HCT116 (cell line): ENCODE measurements around the gene MGA. TPM values are rescaled to one million over a fixed set of nuclear protein-coding genes. Genes with fewer than 3 reads are reported as not detected.

Source experiments
- ATAC-seq: fragments of 200-7000 bp; cut with Tn5 transposase; 2 replicates; pipeline ENCODE4 v1.9.1; 2020; ENCODE audit warnings: mild to moderate bottlenecking, moderate library complexity
- BruUV-seq: library from RNA; stranded (reverse); fragments of 400-500 nt; replicated peaks from 2 replicates; lab custom pipeline; 2021; lab: Mats Ljungman, UMichigan
- CTCF ChIA-PET: fragments of 300-600 bp; sonication (Branson Sonifier 250); formaldehyde crosslinking; loops from one replicate; lab custom pipeline; 2021; ENCODE audit warnings: antibody characterized with exemption; lab: Charles Lee
- POLR2A ChIA-PET: fragments of 300-600, 350-600 bp; sonication (Branson Sonifier 250); formaldehyde crosslinking; loops from one replicate; lab custom pipeline; 2021; ENCODE audit warnings: antibody characterized with exemption; lab: Charles Lee
- RAD21 ChIA-PET, 2 experiments: fragments of 300-600 bp; sonication (Branson Sonifier 250); formaldehyde crosslinking; loops; one replicate each; lab custom pipeline; 2023; ENCODE audit warnings: low total read pairs in 2 of 2; ENCODE audit not compliant: uncharacterized antibody in 2 of 2, unreplicated experiment in 2 of 2, low non-redundant PET in 1 of 2; lab: Charles Lee
- DNase-seq: peaks from one replicate; pipeline ENCODE4 v3.0.0-alpha.2; 2010; ENCODE audit warnings: low read depth, low spot score
- H2AFZ ChIP-seq: fragments of 200-600 bp; shearing (Covaris generic), sonication (generic); 2 replicates; pipeline ENCODE4 v1.6.1; 2017; ENCODE audit warnings: low read depth, mixed run types, mixed read lengths, antibody characterized with exemption, low read length; ENCODE audit not compliant: poor library complexity, severe bottlenecking
- H3K27ac ChIP-seq: 2 replicates; pipeline ENCODE4 v1.5.1; 2012; ENCODE audit warnings: low read depth, low read length
- H3K27me3 ChIP-seq: fragments of 200-600 bp; sonication (generic); 2 replicates; pipeline ENCODE4 v1.6.1; 2016; ENCODE audit warnings: mixed run types, low read length, mixed read lengths; ENCODE audit not compliant: insufficient read depth
- H3K36me3 ChIP-seq, 2 experiments: fragments of 200-500 bp in 1 of 2; fragments of 200-600 bp in 1 of 2; sonication (Bioruptor generic) in 1 of 2; sonication (generic) in 1 of 2; 2 replicates each; pipeline versions ENCODE4 v1.5.1 to v1.6.1; 2014 to 2016; ENCODE audit warnings: low read length in 2 of 2, inconsistent platforms in 1 of 2, mixed read lengths in 1 of 2, mixed run types in 1 of 2; ENCODE audit not compliant: insufficient read depth in 2 of 2, control insufficient read depth in 1 of 2
- H3K4me1 ChIP-seq, 2 experiments: fragments of 200-600 bp in 1 of 2; sonication (generic) in 1 of 2; 2 replicates each; pipeline versions ENCODE4 v1.5.1 to v1.6.1; 2012 to 2017; ENCODE audit warnings: low read length in 2 of 2, inconsistent platforms in 1 of 2, mild to moderate bottlenecking in 1 of 2, mixed read lengths in 1 of 2, mixed run types in 1 of 2, moderate library complexity in 1 of 2; ENCODE audit not compliant: insufficient read depth in 2 of 2, control insufficient read depth in 1 of 2
- H3K4me2 ChIP-seq: fragments of 200-600 bp; sonication (generic); 2 replicates; pipeline ENCODE4 v1.6.1; 2017; ENCODE audit warnings: mixed run types, low read length, mixed read lengths
- H3K4me3 ChIP-seq, 2 experiments: fragments of 200-600 bp in 1 of 2; sonication (generic) in 1 of 2; replicated peaks in 1 of 2; 2 replicates each; pipeline ENCODE4 v1.5.1; 2011 to 2016; ENCODE audit warnings: low read length in 2 of 2, control low read depth in 1 of 2, low read depth in 1 of 2, mild to moderate bottlenecking in 1 of 2, mixed read lengths in 1 of 2, mixed run types in 1 of 2
- H3K79me2 ChIP-seq: fragments of 200-600 bp; sonication (generic); 2 replicates; pipeline ENCODE4 v1.6.1; 2017; ENCODE audit warnings: mild to moderate bottlenecking, mixed run types, low read length, moderate library complexity, mixed read lengths; ENCODE audit not compliant: insufficient read depth
- H3K9ac ChIP-seq: fragments of 200-600 bp; sonication (generic); 2 replicates; pipeline ENCODE4 v1.6.1; 2016; ENCODE audit warnings: low read length, mixed read lengths
- H3K9me2 ChIP-seq: fragments of 200-600 bp; sonication (generic), shearing (Covaris generic); 2 replicates; pipeline ENCODE4 v1.6.1; 2017; ENCODE audit warnings: mixed run types, mild to moderate bottlenecking, moderate library complexity; ENCODE audit not compliant: insufficient read depth
- H3K9me3 ChIP-seq, 2 experiments: fragments of 200-500 bp in 1 of 2; fragments of 200-600 bp in 1 of 2; sonication (Bioruptor generic) in 1 of 2; sonication (generic) in 1 of 2; 2 replicates each; pipeline ENCODE4 v1.6.1; 2014 to 2017; ENCODE audit warnings: low read length in 2 of 2, mixed read lengths in 2 of 2, inconsistent platforms in 1 of 2, low read depth in 1 of 2, mild to moderate bottlenecking in 1 of 2, mixed run types in 1 of 2, moderate library complexity in 1 of 2; ENCODE audit not compliant: control insufficient read depth in 1 of 2, insufficient read depth in 1 of 2
- H4K20me1 ChIP-seq: fragments of 200-600 bp; sonication (generic), shearing (Covaris generic); 2 replicates; pipeline ENCODE4 v1.6.1; 2017; ENCODE audit warnings: mixed run types, mild to moderate bottlenecking, moderate library complexity; ENCODE audit not compliant: insufficient read depth
- CEBPB ChIP-seq: IDR thresholded peaks from 2 replicates; pipeline ENCODE4 v1.6.1; 2012; ENCODE audit warnings: low read depth
- ELF1 ChIP-seq: IDR thresholded peaks from 2 replicates; pipeline ENCODE4 v1.6.1; 2012; ENCODE audit warnings: low read depth, borderline replicate concordance
- EZH2 ChIP-seq: fragments of 200-600 bp; sonication (generic); IDR thresholded peaks from 2 replicates; pipeline ENCODE4 v1.6.1; 2017; ENCODE audit warnings: antibody characterized with exemption, mixed run types
- POLR2A ChIP-seq: IDR thresholded peaks from 2 replicates; pipeline ENCODE4 v1.7.0; 2011; ENCODE audit warnings: borderline replicate concordance; ENCODE audit not compliant: insufficient read depth, insufficient read length; ENCODE audit errors: extremely low read depth
- RAD21 ChIP-seq: IDR thresholded peaks from 2 replicates; pipeline ENCODE4 v1.6.1; 2012; ENCODE audit warnings: low read depth, mild to moderate bottlenecking
- SIN3A ChIP-seq: IDR thresholded peaks from 2 replicates; pipeline ENCODE4 v1.6.1; 2012; ENCODE audit warnings: low read depth
- SP1 ChIP-seq: IDR thresholded peaks from 2 replicates; pipeline ENCODE4 v1.6.1; 2012; ENCODE audit warnings: low read depth
- SRF ChIP-seq: IDR thresholded peaks from 2 replicates; pipeline ENCODE4 v1.6.1; 2012; ENCODE audit warnings: low read depth
- TCF7L2 ChIP-seq: IDR thresholded peaks from 2 replicates; pipeline ENCODE4 v1.7.0; 2011; ENCODE audit warnings: borderline replicate concordance, inconsistent platforms; ENCODE audit not compliant: insufficient read depth, insufficient read length; ENCODE audit errors: extremely low read depth
- YY1 ChIP-seq: IDR thresholded peaks from 2 replicates; pipeline ENCODE4 v1.6.1; 2011; ENCODE audit warnings: low read length, low read depth, moderate library complexity, mild to moderate bottlenecking; ENCODE audit not compliant: insufficient replicate concordance; ENCODE audit errors: extremely low read depth
- ZFX ChIP-seq: fragments of 450-650 bp; IDR thresholded peaks from 2 replicates; pipeline ENCODE4 v1.6.1; 2017
- intact Hi-C: fragments of 100-400 bp; cut with micrococcal nuclease; formaldehyde crosslinking; loops from 2 replicates; pipeline ENCODE4 v1.10.0; 2022
- total RNA-seq: library from RNA; stranded (reverse); gene quantifications from one replicate; pipeline ENCODE4 v1.2.1, GENCODE V29; 2021; ENCODE audit not compliant: unreplicated experiment
- TF ChIP-seq, protein P1 (sequence below), 3 experiments: fragments of 200-600 bp in 1 of 3; sonication (generic) in 1 of 3; IDR thresholded peaks in 2 of 3; conservative IDR thresholded peaks in 1 of 3; 2 replicates each; pipeline ENCODE4 v1.5.1; 2012 to 2017; ENCODE audit warnings: low read depth in 2 of 3, low read length in 2 of 3, antibody characterized with exemption in 1 of 3, borderline replicate concordance in 1 of 3, control low read depth in 1 of 3, mild to moderate bottlenecking in 1 of 3, mixed read lengths in 1 of 3, mixed run types in 1 of 3, moderate library complexity in 1 of 3; ENCODE audit not compliant: insufficient read depth in 1 of 3

Gene MGA
- total RNA-seq, 1 experiment from 2014 or later = 28.9 TPM

- ATAC-seq = no peak
- H3K4me1 ChIP-seq = peaks cover 3 to 18% of the 10 kb centered on the region in 2 experiments
- H3K4me3 ChIP-seq = no peak overlapping the region
- intact Hi-C loops = no loop called here
- RAD21 ChIA-PET = no interaction called here
- H3K79me2 ChIP-seq = peaks cover 30% of the 10 kb centered on the region
- no peak overlapping the region for H3K9ac ChIP-seq
- H3K27me3 ChIP-seq = no peaks in the 10 kb centered on the region
- TF ChIP-seq YY1 = no peak
- no peak for TF ChIP-seq POLR2A
- no peak for TF ChIP-seq ZFX
- TF ChIP-seq SRF = no peak
- no peak for TF ChIP-seq SIN3A
- no peak for TF ChIP-seq SP1
- no peak for TF ChIP-seq ELF1
- TF ChIP-seq, protein P1, sequence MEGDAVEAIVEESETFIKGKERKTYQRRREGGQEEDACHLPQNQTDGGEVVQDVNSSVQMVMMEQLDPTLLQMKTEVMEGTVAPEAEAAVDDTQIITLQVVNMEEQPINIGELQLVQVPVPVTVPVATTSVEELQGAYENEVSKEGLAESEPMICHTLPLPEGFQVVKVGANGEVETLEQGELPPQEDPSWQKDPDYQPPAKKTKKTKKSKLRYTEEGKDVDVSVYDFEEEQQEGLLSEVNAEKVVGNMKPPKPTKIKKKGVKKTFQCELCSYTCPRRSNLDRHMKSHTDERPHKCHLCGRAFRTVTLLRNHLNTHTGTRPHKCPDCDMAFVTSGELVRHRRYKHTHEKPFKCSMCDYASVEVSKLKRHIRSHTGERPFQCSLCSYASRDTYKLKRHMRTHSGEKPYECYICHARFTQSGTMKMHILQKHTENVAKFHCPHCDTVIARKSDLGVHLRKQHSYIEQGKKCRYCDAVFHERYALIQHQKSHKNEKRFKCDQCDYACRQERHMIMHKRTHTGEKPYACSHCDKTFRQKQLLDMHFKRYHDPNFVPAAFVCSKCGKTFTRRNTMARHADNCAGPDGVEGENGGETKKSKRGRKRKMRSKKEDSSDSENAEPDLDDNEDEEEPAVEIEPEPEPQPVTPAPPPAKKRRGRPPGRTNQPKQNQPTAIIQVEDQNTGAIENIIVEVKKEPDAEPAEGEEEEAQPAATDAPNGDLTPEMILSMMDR (IDR thresholded peaks at IDR 0.05 in 2 of 3, conservative IDR thresholded peaks at IDR 0.05 in 1 of 3; ENCODE audit: borderline replicate concordance in 1 of 3, insufficient read depth in 1 of 3, low read depth in 2 of 3, low read length in 2 of 3) = no peak
- TF ChIP-seq CEBPB = no peak
- no peak for TF ChIP-seq TCF7L2
- TF ChIP-seq RAD21 = no peak
- no peak for TF ChIP-seq EZH2
- TF ChIP-seq, all 23 proteins: peak for 0
- Histone ChIP-seq H3K9me3 (no peaks in the 10 kb centered on the region), H3K9me2 (no peaks in the 10 kb centered on the region), H3K4me2 (no peak overlapping the region), H3K36me3 (no peaks in the 10 kb centered on the region), H4K20me1 (no peaks in the 10 kb centered on the region; the same call in 1 of the 2 replicates), H2AFZ (no peak overlapping the region), H3K27ac (no peak overlapping the region)
- ChIA-PET POLR2A (no interaction called here), CTCF (no interaction called here)
- DNase-seq = no peak
- no TSS peak for BruUV-seq
Observed at GRCh38 chr15:41780266-41780665, 120.1 kb downstream of the MGA start.
